ENCODE measurements around the gene HAO2.
"Not testable (repeated sequence)": the region's sequence is repeated elsewhere in the genome, so short reads cannot be mapped to it uniquely, and the experiment has no call there.

HAO2 gene

DNA sequence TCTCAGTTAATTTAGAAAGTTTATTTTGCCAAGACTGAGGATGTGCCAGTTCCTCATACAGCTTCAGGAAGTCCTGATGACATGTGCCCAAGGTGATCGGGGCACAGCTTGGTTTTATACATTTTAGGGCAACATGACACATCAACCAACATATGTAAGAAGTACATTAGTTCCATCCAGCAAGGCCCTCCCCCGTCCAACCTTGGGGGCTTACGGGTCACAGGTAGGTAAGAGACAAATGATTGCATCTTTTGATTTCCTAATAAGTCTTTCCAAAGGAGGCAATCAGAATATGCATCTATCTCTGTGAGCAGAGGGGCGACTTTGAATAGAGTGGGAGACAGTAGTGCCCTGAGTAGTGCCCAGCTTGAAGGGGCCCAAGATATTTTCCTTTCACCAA lies 19.6 kb upstream of the HAO2 start:
- in situ Hi-C loops (cut with HindIII; ENCODE audit: low pct_ligation_motif_present, low sequenced_read_pairs), result no loop called here
- TF ChIP-seq, protein P1, sequence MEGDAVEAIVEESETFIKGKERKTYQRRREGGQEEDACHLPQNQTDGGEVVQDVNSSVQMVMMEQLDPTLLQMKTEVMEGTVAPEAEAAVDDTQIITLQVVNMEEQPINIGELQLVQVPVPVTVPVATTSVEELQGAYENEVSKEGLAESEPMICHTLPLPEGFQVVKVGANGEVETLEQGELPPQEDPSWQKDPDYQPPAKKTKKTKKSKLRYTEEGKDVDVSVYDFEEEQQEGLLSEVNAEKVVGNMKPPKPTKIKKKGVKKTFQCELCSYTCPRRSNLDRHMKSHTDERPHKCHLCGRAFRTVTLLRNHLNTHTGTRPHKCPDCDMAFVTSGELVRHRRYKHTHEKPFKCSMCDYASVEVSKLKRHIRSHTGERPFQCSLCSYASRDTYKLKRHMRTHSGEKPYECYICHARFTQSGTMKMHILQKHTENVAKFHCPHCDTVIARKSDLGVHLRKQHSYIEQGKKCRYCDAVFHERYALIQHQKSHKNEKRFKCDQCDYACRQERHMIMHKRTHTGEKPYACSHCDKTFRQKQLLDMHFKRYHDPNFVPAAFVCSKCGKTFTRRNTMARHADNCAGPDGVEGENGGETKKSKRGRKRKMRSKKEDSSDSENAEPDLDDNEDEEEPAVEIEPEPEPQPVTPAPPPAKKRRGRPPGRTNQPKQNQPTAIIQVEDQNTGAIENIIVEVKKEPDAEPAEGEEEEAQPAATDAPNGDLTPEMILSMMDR (IDR thresholded peaks at IDR 0.05; ENCODE audit: low read depth, low read length, missing control alignments), result no peak

GRCh38 chr1:119350866-119351265 lies 17.7 kb upstream of the HAO2 start:
- H3K27ac ChIP-seq; H3K4me3 ChIP-seq (ENCODE audit: low read depth, low read length); H3K36me3 ChIP-seq (replicated peaks); in situ Hi-C loops (cut with HindIII; ENCODE audit: low pct_ligation_motif_present, low sequenced_read_pairs); DNase-seq; H3K27me3 ChIP-seq (replicated peaks): not testable (repeated sequence)

More for the DNA sequence above, 19.6 kb upstream of the HAO2 start:
- Histone ChIP-seq H3K27me3 (replicated peaks) (no peaks in the 10 kb centered on the region), H3K27ac (no peak overlapping the region), H3K4me3 (ENCODE audit: low read depth, low read length) (no peak overlapping the region), H3K36me3 (replicated peaks) (no peaks in the 10 kb centered on the region)
- DNase-seq, result no peak

- in situ Hi-C loops (cut with HindIII; ENCODE audit: low pct_ligation_motif_present, low sequenced_read_pairs), result no loop called here
- TF ChIP-seq, protein P1 (IDR thresholded peaks at IDR 0.05; ENCODE audit: low read depth, low read length, missing control alignments), result no peak
Measured at GRCh38 chr1:119351997-119352396, 16.6 kb upstream of the HAO2 start.

GRCh38 chr1:119353836-119354235 lies 14.7 kb upstream of the HAO2 start:
- in situ Hi-C loops (cut with HindIII; ENCODE audit: low pct_ligation_motif_present, low sequenced_read_pairs), result no loop called here
- Histone ChIP-seq H3K27me3 (replicated peaks) (no peaks in the 10 kb centered on the region), H3K27ac (no peak overlapping the region), H3K4me3 (ENCODE audit: low read depth, low read length) (no peak overlapping the region), H3K36me3 (replicated peaks) (no peaks in the 10 kb centered on the region)
- no peak for DNase-seq
- TF ChIP-seq, protein P1 (IDR thresholded peaks at IDR 0.05; ENCODE audit: low read depth, low read length, missing control alignments), result no peak

More at GRCh38 chr1:119351997-119352396, 16.6 kb upstream of the HAO2 start:
- Histone ChIP-seq H3K36me3 (replicated peaks) (no peaks in the 10 kb centered on the region), H3K27ac (no peak overlapping the region), H3K4me3 (ENCODE audit: low read depth, low read length) (no peak overlapping the region), H3K27me3 (replicated peaks) (no peaks in the 10 kb centered on the region)
- DNase-seq, result no peak

- in situ Hi-C loops (cut with HindIII; ENCODE audit: low pct_ligation_motif_present, low sequenced_read_pairs), result no loop called here
- Histone ChIP-seq H3K27me3 (replicated peaks) (no peaks in the 10 kb centered on the region), H3K4me3 (ENCODE audit: low read depth, low read length) (no peak overlapping the region), H3K27ac (no peak overlapping the region), H3K36me3 (replicated peaks) (no peaks in the 10 kb centered on the region)
- DNase-seq, result no peak
- TF ChIP-seq, protein P1 (IDR thresholded peaks at IDR 0.05; ENCODE audit: low read depth, low read length, missing control alignments), result no peak
Measured at GRCh38 chr1:119358636-119359035, 9.9 kb upstream of the HAO2 start.

GRCh38 chr1:119359730-119360129 lies 8.9 kb upstream of the HAO2 start:
- H3K27me3 ChIP-seq (replicated peaks), result no peaks in the 10 kb centered on the region
- H3K27ac ChIP-seq, result no peak overlapping the region
- no peak for DNase-seq
- H3K36me3 ChIP-seq (replicated peaks), result no peaks in the 10 kb centered on the region
- no peak overlapping the region for H3K4me3 ChIP-seq (ENCODE audit: low read depth, low read length)
- in situ Hi-C loops (cut with HindIII; ENCODE audit: low pct_ligation_motif_present, low sequenced_read_pairs), result no loop called here
- TF ChIP-seq, protein P1 (IDR thresholded peaks at IDR 0.05; ENCODE audit: low read depth, low read length, missing control alignments), result no peak

Measured in brain microvascular endothelial cell (primary cell).